Smooth muscle cell (in vitro differentiated cells): ENCODE results near the gene IL34. TPM values are rescaled to one million over a fixed set of nuclear protein-coding genes. Genes with fewer than 3 reads are reported as not detected.

Experiments used
- DNase-seq: peaks from one replicate; lab custom pipeline; 2025; ENCODE audit not compliant: unreplicated experiment; lab: John Stamatoyannopoulos, UW
- H2AFZ ChIP-seq: fragments of 200-600 bp; sonication (generic); 2 replicates; pipeline ENCODE4 v1.6.0; 2016; ENCODE audit warnings: antibody characterized with exemption, low read depth, mild to moderate bottlenecking
- H3F3A ChIP-seq: fragments of 200-600 bp; sonication (generic); 2 replicates; pipeline ENCODE4 v1.6.0; 2017; ENCODE audit warnings: antibody characterized with exemption, low read depth
- H3K27ac ChIP-seq: fragments of 200-600 bp; sonication (generic); 2 replicates; pipeline ENCODE4 v1.5.1; 2016; ENCODE audit warnings: low read depth, mild to moderate bottlenecking
- H3K27me3 ChIP-seq: fragments of 200-600 bp; sonication (generic); 2 replicates; pipeline ENCODE4 v1.6.1; 2016; ENCODE audit warnings: low read depth, mild to moderate bottlenecking
- H3K36me3 ChIP-seq: fragments of 200-600 bp; sonication (generic); 2 replicates; pipeline ENCODE4 v1.5.1; 2016; ENCODE audit warnings: low read depth
- H3K4me1 ChIP-seq: fragments of 200-600 bp; sonication (generic); 2 replicates; pipeline ENCODE4 v1.5.1; 2016; ENCODE audit warnings: low read depth
- H3K4me2 ChIP-seq: fragments of 200-600 bp; sonication (generic); 2 replicates; pipeline ENCODE4 v1.6.0; 2016; ENCODE audit warnings: mild to moderate bottlenecking
- H3K4me3 ChIP-seq: fragments of 200-600 bp; sonication (generic); 2 replicates; pipeline ENCODE4 v1.5.1; 2016; ENCODE audit warnings: mild to moderate bottlenecking
- H3K79me2 ChIP-seq: fragments of 200-600 bp; sonication (generic); 2 replicates; pipeline ENCODE4 v1.6.0; 2016; ENCODE audit warnings: low read depth, mild to moderate bottlenecking
- H3K9ac ChIP-seq: fragments of 200-600 bp; sonication (generic); 2 replicates; pipeline ENCODE4 v1.6.0; 2016; ENCODE audit warnings: low read depth
- H3K9me3 ChIP-seq: fragments of 200-600 bp; sonication (generic); replicated peaks from 2 replicates; pipeline ENCODE4 v1.5.1; 2016; ENCODE audit warnings: low read depth
- H4K20me1 ChIP-seq: fragments of 200-600 bp; sonication (generic); 2 replicates; pipeline ENCODE4 v1.6.0; 2016; ENCODE audit warnings: low read depth
- CTCF ChIP-seq: fragments of 200-600 bp; sonication (generic); IDR thresholded peaks from 2 replicates; pipeline ENCODE4 v1.5.1; 2017; ENCODE audit warnings: borderline replicate concordance, mild to moderate bottlenecking, antibody characterized with exemption; ENCODE audit not compliant: insufficient read depth, poor library complexity, severe bottlenecking
- WGBS: methylation state at CpG from one replicate; pipeline ENCODE4 v1.1.7; 2016; ENCODE audit warnings: low lambda C conversion rate; 5-methylcytosine and 5-hydroxymethylcytosine counted together
- polyA plus RNA-seq: library from polyadenylated mRNA; unstranded; fragments of >200 nt; fragmentation: Nextera tagmentation; extraction: Ambion mirVana; gene quantifications from 2 replicates; pipeline ENCODE4 v1.2.1, GENCODE V29; 2016
- total RNA-seq: library from RNA; depleted of rRNA; stranded (reverse); fragments of >200 nt; gene quantifications from 2 replicates; pipeline ENCODE4 v1.2.3, GENCODE V29; 2014

The IL34 gene
- total and polyA plus RNA-seq, 2 experiments from 2014 or later: 0.49 TPM; not detected in 1

- Histone ChIP-seq H3K9ac (no peak overlapping the region), H3K27me3 (no peaks in the 10 kb centered on the region), H2AFZ (no peak overlapping the region), H3K9me3 (no peaks in the 10 kb centered on the region), H3K4me1 (no peaks in the 10 kb centered on the region), H3K4me2 (no peak overlapping the region), H3F3A (no peaks in the 10 kb centered on the region), H3K4me3 (no peak overlapping the region), H4K20me1 (no peaks in the 10 kb centered on the region), H3K27ac (no peak overlapping the region), H3K79me2 (no peaks in the 10 kb centered on the region), H3K36me3 (no peaks in the 10 kb centered on the region)
- no peak for DNase-seq
- TF ChIP-seq CTCF: no peak
- WGBS: 91% methylated on average over 6 of the region's 6 CpGs
Observed at GRCh38 chr16:70648606-70649005, 2.2 kb downstream of the IL34 start.

- Histone ChIP-seq H4K20me1 (no peaks in the 10 kb centered on the region), H3K36me3 (no peaks in the 10 kb centered on the region), H3F3A (no peaks in the 10 kb centered on the region), H3K4me3 (no peak overlapping the region), H3K9me3 (no peaks in the 10 kb centered on the region), H3K9ac (no peak overlapping the region), H2AFZ (no peak overlapping the region), H3K27ac (no peak overlapping the region), H3K27me3 (no peaks in the 10 kb centered on the region), H3K79me2 (no peaks in the 10 kb centered on the region), H3K4me1 (no peaks in the 10 kb centered on the region), H3K4me2 (no peak overlapping the region)
- no peak for TF ChIP-seq CTCF
- 88% methylated on average over 7 of the region's 7 CpGs for WGBS
- no peak for DNase-seq
Observed at GRCh38 chr16:70649300-70649699, 2.9 kb downstream of the IL34 start.

GRCh38 chr16:70650216-70650615 is 3.9 kb downstream of the IL34 start:
- Histone ChIP-seq H3K27me3 (no peaks in the 10 kb centered on the region), H3K4me2 (no peak overlapping the region), H2AFZ (no peak overlapping the region), H4K20me1 (no peaks in the 10 kb centered on the region), H3K79me2 (no peaks in the 10 kb centered on the region), H3K36me3 (no peaks in the 10 kb centered on the region), H3K9me3 (no peaks in the 10 kb centered on the region), H3K27ac (no peak overlapping the region), H3F3A (no peaks in the 10 kb centered on the region), H3K4me3 (no peak overlapping the region), H3K9ac (no peak overlapping the region), H3K4me1 (no peaks in the 10 kb centered on the region)
- DNase-seq: no peak
- 87% methylated on average over 4 of the region's 4 CpGs for WGBS
- TF ChIP-seq CTCF: no peak

GRCh38 chr16:70651524-70651923 is 5.2 kb downstream of the IL34 start:
- no peak for TF ChIP-seq CTCF
- H3K4me3 ChIP-seq: no peak overlapping the region
- no peaks in the 10 kb centered on the region for H3F3A ChIP-seq
- no peaks in the 10 kb centered on the region for H3K36me3 ChIP-seq
- no peak overlapping the region for H3K4me2 ChIP-seq
- no peaks in the 10 kb centered on the region for H4K20me1 ChIP-seq
- no peak overlapping the region for H3K9ac ChIP-seq
- no peak overlapping the region for H2AFZ ChIP-seq
- DNase-seq: no peak
- no peaks in the 10 kb centered on the region for H3K79me2 ChIP-seq
- 82% methylated on average over 3 of the region's 3 CpGs for WGBS
- H3K27ac ChIP-seq: no peak overlapping the region
- H3K27me3 ChIP-seq: no peaks in the 10 kb centered on the region
- no peaks in the 10 kb centered on the region for H3K9me3 ChIP-seq
- H3K4me1 ChIP-seq: no peaks in the 10 kb centered on the region
